Mucosa of stomach (tissue), 1 donor: ENCODE results near the gene PARD6G.

Experiments used
- H3K27me3 ChIP-seq: one replicate; pipeline ENCODE4 v1.7.0; 2013; ENCODE audit warnings: mild to moderate bottlenecking, low read length; ENCODE audit not compliant: control insufficient read depth, insufficient read depth
- H3K36me3 ChIP-seq: one replicate; pipeline ENCODE4 v1.7.0; 2013; ENCODE audit warnings: low read length; ENCODE audit not compliant: control insufficient read depth, insufficient read depth
- H3K4me1 ChIP-seq: one replicate; pipeline ENCODE4 v1.7.0; 2013; ENCODE audit warnings: mild to moderate bottlenecking, low read length; ENCODE audit not compliant: control insufficient read depth, insufficient read depth
- H3K4me3 ChIP-seq: one replicate; pipeline ENCODE4 v1.7.0; 2013; ENCODE audit warnings: low read length
- H3K9ac ChIP-seq: one replicate; pipeline ENCODE4 v1.7.0; 2013; ENCODE audit warnings: mild to moderate bottlenecking, low read length, moderate library complexity
- H3K9me3 ChIP-seq: one replicate; pipeline ENCODE4 v1.7.0; 2013; ENCODE audit warnings: mild to moderate bottlenecking, low read length, moderate library complexity; ENCODE audit not compliant: control insufficient read depth
- donor health status: Pancreatic carcinoma.

The PARD6G gene

DNA sequence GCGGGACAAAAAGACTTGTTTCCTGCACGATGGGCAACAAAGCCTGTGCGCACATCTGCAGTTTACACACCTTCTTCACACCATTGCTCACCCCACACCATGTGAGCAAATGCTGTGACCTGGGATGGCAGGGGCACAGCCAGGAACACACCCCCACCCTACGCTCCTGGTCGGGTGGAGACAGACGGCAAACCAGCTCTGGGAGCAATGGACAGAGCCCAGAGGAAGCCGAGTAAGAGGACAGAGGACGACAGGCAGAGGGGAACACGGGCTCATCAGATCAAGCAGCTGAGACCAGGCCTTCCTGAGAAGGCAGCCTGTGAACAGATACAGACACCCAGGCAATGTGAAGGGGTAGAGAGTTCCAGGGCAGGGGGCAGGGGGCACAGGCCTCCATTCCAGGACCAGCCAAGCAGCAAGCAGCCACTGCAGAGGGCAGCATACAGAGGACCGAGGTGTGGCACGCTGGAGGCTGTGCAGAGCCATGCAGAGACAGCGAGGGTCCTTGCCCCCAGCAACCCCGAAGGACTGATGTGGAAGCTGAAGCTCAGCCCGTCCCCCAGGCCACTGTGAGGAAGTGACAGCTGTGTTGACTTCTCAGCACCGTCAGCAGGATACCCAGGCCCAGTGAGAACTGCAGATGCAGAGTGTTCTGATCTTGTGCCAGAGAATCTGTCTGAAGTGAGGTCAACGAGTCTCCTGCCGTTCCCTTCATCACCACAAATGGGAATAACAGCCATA, 46.2 kb downstream of the PARD6G start:
- Histone ChIP-seq H3K36me3 (no peaks in the 10 kb centered on the region), H3K27me3 (no peaks in the 10 kb centered on the region), H3K4me1 (peaks cover 4% of the 10 kb centered on the region), H3K9ac (no peak overlapping the region), H3K9me3 (no peaks in the 10 kb centered on the region), H3K4me3 (no peak overlapping the region)

DNA sequence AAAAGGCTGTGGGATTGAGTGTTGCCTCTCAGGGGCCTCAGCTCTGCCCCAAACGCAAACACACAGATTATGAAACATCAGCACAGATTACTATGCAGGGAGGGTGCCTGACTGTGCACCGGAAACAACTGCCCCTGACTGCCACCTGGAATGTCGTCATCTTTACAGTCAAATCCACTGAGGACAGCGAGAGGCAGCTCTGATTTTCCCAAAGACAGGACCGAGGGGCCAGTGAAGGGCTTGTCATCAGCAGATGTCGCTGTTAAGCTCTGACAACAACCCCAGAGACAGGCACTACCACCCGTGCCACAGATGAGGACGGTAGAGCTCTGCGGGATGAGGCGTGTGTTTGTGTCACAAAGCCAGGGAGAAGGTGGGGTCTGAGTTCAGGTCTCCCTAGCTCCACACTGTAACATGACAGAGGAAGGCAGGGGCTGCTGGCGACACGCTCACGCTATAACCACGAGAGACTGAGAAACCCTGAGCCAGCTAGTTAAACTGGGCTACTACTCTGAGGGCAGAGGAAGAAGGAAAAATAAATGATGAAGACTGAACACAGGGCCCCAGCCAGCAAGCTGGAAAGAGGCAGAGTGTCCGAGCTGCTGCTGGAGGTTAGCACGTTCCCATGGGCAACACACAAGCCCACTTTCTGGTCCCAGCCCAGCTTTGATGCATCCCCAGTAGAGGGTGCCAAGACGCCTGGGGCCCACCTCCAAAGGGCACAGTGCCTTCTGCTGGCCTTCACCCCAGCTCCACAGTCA, 47.0 kb downstream of the PARD6G start:
- Histone ChIP-seq H3K4me3 (no peak overlapping the region), H3K36me3 (no peaks in the 10 kb centered on the region), H3K9ac (no peak overlapping the region), H3K4me1 (peaks cover 4% of the 10 kb centered on the region), H3K9me3 (no peaks in the 10 kb centered on the region), H3K27me3 (no peaks in the 10 kb centered on the region)

DNA sequence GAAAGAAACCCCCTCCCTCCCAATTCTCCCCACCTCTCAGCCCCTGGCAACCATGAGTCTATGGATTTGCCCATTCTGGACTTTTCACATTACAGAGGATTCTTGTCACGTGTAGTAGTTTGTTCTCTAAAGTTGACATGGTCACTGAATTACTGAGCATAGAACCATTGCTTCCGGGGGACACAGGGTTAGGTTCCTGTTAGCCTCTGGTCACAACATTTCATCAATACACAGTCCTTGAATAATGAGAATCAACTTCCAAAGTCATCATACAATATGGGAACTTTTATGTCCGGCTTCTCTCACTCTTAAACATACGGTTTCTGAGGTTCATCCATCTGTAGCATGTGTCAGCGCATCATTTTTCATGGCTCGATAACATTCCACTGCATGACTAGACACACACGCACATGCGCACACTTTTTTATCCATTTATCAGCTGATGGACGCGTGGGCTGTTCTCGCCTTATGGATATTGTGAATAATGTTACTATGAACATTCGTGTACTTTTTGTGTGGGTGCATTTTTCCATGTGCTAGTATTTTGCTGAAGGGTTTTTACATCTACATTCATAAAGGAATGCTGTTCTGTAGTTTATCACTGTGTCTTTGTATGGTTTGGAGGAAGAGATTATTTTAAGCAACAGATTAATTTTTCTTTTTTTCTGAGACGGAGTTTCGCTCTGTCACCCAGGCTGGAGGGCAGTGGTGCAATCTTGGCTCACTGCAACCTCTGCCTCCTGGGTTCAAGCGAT, 48.1 kb downstream of the PARD6G start:
- Histone ChIP-seq H3K4me1 (peaks cover 4% of the 10 kb centered on the region), H3K4me3 (no peak overlapping the region)

DNA sequence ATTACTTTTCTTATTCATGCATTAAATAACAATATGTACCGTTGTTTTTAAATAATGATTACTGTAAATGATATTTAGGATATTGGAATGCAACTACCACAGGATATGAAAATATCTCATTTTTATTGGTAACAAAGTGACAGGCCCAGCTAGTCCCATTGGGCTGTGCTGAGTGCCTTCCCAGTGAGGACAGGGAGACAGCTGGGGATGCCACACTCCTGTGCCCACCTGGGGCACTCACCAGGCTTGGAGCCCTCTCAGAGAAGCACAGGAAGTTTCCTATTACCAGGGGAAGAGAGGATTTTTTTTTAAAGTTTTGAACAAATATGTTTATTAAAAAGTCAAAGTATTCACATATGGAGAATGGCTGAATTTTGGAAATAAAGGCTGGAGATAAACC, 48.9 kb downstream of the PARD6G start:
- Histone ChIP-seq H3K4me3 (no peak overlapping the region), H3K27me3 (no peaks in the 10 kb centered on the region), H3K9ac (no peak overlapping the region), H3K9me3 (no peaks in the 10 kb centered on the region), H3K4me1 (peaks cover 4% of the 10 kb centered on the region), H3K36me3 (no peaks in the 10 kb centered on the region)

More for the DNA sequence above, 48.1 kb downstream of the PARD6G start:
- H3K9me3 ChIP-seq: no peaks in the 10 kb centered on the region
- no peaks in the 10 kb centered on the region for H3K36me3 ChIP-seq
- H3K27me3 ChIP-seq: no peaks in the 10 kb centered on the region
- H3K9ac ChIP-seq: no peak overlapping the region

DNA sequence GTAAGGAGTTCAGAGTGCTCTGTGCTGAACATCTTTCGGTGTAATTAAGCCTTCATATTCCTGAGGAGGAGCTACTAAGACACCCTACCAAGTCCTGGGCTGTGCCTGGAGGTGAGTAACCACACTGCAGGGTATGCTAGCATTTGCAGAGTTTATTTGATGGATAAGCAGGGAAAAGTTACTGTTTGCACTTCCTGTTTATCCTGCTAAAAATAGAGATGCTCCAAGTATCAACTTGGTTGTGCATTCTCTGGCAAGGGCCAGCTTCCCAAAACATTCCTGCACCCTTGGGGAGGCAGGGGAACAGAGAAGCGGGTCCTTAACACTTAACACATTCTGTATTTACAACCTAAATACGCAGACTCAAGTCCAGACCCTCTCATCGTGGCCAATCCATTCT, 49.8 kb downstream of the PARD6G start:
- Histone ChIP-seq H3K4me1 (peaks cover 4% of the 10 kb centered on the region), H3K9ac (no peak overlapping the region)

DNA sequence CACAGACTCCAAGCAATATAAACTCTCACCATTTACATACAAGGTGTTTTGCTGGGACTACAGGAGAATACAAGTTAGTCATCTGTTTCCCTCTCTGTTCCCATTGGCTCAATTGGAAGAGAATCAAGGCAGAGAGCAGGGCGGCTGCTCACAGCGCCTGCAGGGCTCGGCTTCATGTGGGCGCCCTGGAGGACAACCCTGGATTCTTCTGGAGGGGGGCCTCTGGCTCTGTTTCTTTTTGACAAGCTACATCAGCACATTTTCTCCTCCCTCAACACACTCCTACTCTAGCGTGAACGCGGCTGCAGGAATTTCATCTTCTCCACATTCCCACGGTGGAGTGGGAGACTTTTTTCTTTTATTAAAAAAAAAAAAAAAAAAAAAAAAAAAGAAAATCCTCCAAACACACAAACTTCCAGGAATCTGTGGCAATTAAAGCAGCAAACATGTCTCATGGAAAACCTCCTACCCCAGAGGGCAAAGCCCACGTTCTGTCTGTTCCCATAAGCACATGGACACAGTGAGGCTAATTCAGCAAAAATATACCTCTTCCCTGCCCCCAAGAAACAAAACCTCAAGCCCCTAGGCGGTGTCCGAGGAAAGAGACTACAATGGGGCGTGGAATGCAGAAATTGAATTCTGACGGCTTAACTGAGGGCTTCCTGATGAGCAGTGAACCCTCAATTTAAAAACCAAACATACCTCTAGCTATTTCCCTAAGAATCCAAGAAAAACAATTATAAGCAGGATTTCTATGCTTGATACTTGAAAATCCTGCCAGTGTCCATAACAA, 50.6 kb downstream of the PARD6G start:
- Histone ChIP-seq H3K9ac (no peak overlapping the region), H3K36me3 (no peaks in the 10 kb centered on the region), H3K4me3 (no peak overlapping the region), H3K9me3 (no peaks in the 10 kb centered on the region), H3K4me1 (peaks cover 4% of the 10 kb centered on the region), H3K27me3 (no peaks in the 10 kb centered on the region)

More for the DNA sequence above, 49.8 kb downstream of the PARD6G start:
- Histone ChIP-seq H3K9me3 (no peaks in the 10 kb centered on the region), H3K36me3 (no peaks in the 10 kb centered on the region), H3K4me3 (no peak overlapping the region), H3K27me3 (no peaks in the 10 kb centered on the region)

DNA sequence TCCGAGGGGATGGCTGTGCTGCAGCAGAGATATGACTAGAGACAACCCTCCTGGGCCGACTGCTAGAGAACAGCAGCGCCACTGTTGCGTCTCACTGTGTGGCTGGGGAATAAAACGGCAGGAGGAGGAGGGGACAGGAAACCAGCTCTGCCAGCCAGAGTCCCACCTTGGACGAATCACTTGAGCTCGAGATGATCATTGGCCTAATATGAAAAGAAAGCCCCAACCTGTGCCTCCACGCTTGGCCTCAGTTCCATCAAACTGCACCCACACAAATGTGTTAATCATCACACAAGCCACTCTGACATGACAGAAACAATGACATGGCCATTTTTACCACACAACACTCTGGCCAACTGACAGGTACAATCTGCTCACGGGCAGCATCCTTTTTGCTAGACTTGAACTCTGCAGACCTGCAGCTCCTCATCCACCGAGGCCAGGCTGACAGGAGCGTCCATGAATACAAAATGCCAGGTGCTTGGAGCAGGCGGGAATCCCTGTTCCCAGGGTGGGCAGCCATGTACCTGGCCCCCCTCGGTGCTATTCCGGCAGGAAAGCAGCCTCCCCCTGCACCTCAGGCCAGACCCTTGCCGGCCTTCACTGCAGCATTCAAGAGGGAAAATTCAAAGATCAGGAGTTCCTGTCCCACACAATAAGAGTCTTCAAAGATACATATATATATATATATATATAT, 52.3 kb downstream of the PARD6G start:
- H3K9me3 ChIP-seq: no peaks in the 10 kb centered on the region
- no peaks in the 10 kb centered on the region for H3K36me3 ChIP-seq
- H3K27me3 ChIP-seq: no peaks in the 10 kb centered on the region
- no peak overlapping the region for H3K4me3 ChIP-seq
- no peak overlapping the region for H3K9ac ChIP-seq
- H3K4me1 ChIP-seq: peaks cover under 1% of the 10 kb centered on the region

DNA sequence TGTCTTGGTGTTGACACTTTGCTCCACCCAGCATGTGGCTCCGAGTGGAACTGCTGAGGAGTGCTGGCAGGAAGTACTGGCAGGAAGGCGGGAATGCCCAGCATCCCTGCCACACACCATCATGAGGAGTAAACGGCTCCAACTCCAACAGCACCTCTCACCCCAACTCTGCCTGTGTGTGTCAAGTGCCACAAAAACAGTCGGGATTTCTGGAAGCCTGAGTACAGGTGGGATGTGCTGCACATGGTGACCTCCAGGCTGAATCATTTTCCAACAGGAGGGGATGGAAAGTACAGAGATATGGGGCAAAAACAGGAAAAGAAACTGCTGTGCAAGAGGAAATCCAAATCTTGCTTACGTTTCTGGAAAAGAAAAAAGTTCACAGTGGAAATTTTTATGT, 53.6 kb downstream of the PARD6G start:
- Histone ChIP-seq H3K9ac (no peak overlapping the region), H3K9me3 (no peaks in the 10 kb centered on the region), H3K27me3 (no peaks in the 10 kb centered on the region), H3K36me3 (no peaks in the 10 kb centered on the region), H3K4me1 (no peaks in the 10 kb centered on the region), H3K4me3 (no peak overlapping the region)

DNA sequence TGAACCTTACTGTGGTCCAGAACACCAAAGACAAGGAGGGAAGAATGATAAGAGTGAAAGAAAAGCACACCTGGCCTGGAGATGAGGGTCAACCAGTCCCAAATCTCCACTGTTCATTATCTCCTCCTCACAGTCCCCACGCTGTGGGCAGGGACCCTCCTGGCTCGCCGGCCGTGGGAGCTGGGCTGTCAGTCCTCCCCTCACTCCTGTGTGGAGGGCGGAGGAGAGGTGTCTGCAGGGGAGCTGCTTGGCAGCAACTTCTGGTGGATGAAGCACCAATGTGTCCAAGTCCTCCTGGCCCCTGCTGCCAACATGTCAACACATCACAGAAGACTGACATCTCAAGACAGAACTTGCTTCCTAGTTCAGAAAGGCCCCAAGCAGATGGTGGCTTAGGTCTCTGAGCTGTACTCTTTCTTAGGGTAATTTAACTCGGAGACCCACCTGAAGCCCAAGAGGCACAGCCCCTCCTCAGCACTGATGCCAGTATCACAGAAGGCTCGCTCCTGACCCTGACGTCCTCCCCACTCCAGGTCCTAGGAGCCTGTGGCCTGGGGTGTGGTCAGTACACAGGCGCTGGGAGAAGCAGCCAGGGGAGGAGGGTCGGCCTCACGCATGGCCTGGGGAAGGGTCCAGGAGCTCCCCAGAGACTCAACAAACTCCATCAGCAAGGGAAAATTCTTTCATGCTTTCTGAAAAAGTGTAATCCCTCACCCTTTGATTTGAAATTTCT, 54.5 kb downstream of the PARD6G start:
- H3K27me3 ChIP-seq: no peaks in the 10 kb centered on the region
- H3K4me3 ChIP-seq: no peak overlapping the region
- no peak overlapping the region for H3K9ac ChIP-seq
- H3K9me3 ChIP-seq: no peaks in the 10 kb centered on the region
- H3K36me3 ChIP-seq: no peaks in the 10 kb centered on the region
- H3K4me1 ChIP-seq: no peaks in the 10 kb centered on the region

DNA sequence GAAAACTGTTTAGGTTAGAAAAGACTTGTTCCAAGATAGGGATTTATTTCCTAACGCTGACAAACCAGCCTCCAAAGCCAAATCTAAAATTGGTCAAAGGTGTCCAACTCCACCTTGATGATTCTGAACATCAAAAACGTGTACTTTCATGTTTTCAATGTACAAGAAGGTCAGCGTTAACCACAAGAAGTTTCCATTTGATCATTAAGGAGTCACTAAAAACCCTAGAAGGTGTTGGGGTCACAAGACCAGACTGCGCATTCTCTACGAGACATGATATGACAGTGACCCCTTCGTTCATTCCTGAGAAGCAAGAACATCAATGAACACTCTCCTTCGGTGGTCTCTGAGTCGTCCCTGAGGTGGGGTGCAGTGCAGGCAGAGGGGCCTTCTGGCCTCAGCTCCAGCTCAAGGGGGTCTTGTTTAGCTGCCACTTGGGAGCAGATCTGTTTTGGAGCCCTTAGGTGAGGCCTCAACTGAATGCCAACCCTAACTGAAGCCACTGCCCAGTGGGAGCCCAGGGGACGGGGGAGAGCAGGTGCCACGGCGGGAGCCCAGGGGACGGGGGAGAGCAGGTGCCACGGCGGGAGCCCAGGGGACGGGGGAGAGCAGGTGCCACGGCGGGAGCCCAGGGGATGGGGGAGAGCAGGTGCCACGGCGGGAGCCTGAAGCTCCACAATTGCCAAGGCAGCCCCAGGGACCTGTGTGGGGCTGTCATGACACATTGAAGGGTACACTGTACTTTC, 55.2 kb downstream of the PARD6G start:
- H3K27me3 ChIP-seq: no peaks in the 10 kb centered on the region

More for the DNA sequence above, 55.2 kb downstream of the PARD6G start:
- H3K36me3 ChIP-seq: no peaks in the 10 kb centered on the region
- H3K9me3 ChIP-seq: no peaks in the 10 kb centered on the region
- H3K4me1 ChIP-seq: no peaks in the 10 kb centered on the region
- H3K9ac ChIP-seq: no peak overlapping the region
- no peak overlapping the region for H3K4me3 ChIP-seq
